Activated CD4-positive, alpha-beta T cell treated with anti-CD3 and anti-CD28 coated beads, Interleukin-2, amount 50 U/mL, for 4 hours (primary cell): ENCODE measurements around the gene CAPN14.

Experiments used
- DNase-seq, 2 experiments: peaks; one replicate each; pipeline ENCODE4 v3.0.0-alpha.2; 2020

Gene CAPN14

GRCh38 chr2:31217465-31218200, at the start of gene CAPN14:
Gene CAPN14, minus strand, starts transcription at chr2:31217515. Its CDS starts 12,068 bp downstream, at chr2:31205447.
- no peak for DNase-seq

DNA sequence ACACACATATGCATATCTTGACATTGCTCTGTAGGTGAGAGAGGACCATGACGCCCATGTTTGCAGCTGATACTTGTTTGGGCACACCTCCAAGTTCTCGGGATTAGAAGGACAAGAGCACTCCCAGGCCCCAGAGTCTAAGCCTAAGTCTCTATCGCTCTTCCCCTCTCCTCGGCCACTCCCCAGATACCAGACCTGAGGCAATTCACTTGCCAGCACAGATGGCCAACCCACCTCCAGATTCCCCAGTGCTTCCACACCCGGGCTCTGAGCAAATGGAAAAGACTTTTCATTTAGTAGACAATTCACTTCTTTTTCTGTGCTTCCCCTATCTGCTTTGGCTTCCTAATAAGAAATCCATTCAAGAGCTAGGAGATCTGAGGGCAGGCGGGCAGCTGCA, 49.5 kb upstream of the CAPN14 start:
- no peak for DNase-seq

- DNase-seq, result no peak
Observed at GRCh38 chr2:31265234-31265633, 47.9 kb upstream of the CAPN14 start.

GRCh38 chr2:31263636-31264190, 46.4 kb upstream of the CAPN14 start:
- no peak for DNase-seq

- no peak for DNase-seq
Observed at GRCh38 chr2:31260870-31261269, 43.6 kb upstream of the CAPN14 start.

GRCh38 chr2:31259075-31259474, 41.8 kb upstream of the CAPN14 start:
- DNase-seq, result no peak

- no peak for DNase-seq
Observed at GRCh38 chr2:31258351-31258750, 41.0 kb upstream of the CAPN14 start.

DNA sequence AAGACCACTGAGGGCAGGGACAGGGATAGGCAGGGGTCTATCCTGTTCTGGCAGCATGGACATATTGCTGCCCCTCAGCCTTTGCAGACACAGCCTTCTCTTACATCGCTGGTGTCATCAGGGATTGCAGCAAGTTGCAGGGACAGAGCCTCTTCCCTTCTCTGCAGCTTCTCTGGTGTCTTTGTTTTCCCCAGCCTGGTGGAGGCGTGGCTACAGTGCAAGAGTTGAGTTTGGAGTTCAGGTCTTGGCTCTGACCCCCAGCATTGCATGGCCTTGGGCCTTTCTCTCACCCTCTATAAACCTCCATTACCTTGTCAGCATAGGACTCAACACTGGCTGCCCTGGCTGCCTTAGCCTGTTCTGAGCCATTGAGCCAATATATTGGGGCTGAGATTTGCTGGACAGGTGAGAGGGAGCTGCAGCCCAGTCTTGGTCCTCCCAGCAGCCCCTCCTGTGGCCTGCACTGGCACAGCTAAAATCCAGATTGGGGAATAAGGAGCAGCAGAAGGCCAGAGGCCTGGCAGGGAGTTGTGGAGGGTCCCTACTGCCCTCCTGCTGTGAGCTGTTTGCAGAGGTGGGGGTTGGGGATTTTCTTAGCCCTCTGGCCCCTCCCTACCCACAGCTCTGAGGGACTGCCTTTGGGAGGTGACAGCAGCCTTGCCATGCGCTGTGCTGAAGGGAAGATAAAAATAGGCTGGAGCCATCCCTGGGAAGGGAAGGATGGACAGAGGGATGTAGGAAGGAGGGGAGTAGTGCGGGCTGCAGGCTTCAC, 39.5 kb upstream of the CAPN14 start:
- DNase-seq, result no peak

GRCh38 chr2:31255911-31256571, 38.7 kb upstream of the CAPN14 start:
- no peak for DNase-seq

DNA sequence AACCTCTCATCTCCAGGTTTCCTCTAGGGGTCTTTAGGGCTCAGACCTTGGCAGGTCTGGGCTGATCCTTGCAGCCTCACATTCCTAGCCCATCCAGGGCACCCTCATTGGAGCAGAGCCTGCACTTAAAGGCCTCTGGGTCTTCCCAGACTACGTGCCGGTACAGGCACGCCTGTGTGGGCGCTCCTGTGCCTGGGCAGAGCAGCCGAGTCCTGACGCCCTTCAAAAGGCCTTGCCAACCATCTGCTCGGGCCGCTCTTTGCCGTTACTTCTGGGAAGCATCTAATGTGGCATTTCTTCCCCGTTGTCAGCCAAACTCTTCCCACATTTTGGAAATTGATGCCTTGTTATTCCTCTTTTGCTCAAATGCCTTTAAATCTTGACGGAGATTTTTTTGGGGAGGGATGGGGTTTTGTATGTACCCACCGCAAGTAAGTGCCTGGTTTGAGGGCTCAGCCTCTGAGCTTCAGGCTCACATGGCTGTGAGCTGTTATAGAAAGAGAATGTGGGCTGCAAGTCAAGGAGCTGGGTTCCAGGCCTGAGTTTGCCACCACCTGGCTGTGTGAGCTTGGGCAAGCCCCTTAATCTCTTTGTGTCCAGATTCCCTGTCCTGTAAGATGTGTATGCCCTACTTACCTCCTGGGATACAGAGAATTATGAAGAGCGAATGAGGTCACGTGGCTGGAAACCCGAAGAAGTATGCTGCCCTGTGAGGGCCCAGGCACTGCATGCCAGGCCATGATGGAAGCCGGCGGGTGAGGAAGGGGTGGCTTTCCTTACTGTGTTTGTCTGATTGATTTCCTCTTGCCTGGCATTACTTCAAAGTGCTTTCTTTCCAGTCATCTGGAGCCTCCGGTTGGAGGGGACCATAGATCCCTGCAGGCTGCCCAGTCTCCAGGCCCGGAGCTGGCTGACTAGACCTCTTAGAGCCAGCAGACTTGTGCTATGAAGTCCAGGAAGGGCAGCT, 37.2 kb upstream of the CAPN14 start:
- no peak for DNase-seq

GRCh38 chr2:31253356-31254131, 36.2 kb upstream of the CAPN14 start:
- no peak for DNase-seq

DNA sequence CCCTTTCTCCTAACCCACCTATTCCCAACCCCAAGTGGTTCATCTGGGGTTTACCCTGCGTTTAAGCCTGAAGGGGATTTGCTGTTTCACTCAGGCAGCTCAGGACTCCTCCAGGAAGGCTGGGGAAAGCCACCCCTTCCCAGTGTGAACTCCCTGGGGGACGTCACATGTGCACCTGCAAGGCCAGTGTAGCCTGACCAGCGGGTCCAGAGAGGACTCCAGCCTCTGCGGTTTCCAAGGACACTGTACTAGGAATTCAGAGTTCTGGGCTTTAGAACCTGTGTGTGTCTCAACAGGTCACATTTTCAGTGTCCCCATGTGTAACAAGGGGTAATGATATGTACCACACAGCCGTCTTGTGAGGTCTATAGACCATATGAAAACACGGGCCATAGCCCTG, 34.5 kb upstream of the CAPN14 start:
- no peak for DNase-seq

DNA sequence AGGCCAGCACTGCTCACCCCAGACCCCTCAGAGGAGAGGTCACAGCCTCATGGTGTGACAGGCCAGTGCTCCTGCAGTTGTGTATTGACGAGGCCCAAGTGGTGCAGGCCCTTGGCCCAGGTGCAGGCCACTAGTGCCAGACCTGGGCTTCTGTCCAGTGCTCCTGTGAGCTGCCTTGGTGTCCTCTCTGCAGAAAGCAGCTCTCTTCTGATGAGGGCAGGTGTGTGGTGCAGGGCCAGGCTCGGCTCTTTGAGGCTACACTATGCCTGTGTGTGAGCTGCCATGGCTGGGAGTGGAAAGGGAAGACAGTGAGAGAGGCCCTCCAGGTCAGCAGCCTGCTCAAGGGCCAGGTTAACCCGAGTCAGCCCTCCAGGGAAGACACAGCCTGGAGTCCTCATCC, 33.7 kb upstream of the CAPN14 start:
- DNase-seq, result no peak

DNA sequence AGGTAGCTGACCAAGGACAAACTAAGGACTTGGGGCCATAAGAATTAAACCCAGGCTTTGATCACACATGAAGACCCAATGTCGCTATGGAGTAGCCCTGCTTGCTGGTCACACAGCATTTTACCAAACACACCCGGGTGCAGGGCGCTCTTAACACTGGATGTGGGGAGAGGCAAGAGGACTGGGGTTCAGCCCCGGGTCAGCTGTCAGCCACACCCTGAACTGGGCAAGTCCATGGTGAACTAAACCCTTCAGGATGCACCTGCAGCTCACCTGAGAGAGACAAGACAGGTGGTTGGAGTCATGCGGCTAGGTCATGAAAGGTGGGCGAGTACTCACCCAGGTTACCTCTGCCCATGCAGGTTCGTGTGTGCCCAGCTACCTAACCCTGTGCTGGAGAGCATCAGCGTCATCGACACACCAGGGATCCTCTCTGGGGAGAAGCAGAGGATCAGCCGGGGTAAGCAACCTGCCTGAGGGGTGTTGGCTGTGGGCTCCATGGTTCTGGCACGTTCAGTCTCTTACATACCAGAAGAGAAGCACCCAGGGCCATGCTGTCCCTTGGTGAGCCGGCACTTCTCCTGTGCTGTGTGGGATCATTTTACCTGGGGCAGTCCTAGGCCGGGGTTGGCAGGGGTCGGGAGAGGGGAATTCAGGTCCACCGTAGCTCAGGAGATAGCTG, 31.8 kb upstream of the CAPN14 start:
- no peak for DNase-seq

DNA sequence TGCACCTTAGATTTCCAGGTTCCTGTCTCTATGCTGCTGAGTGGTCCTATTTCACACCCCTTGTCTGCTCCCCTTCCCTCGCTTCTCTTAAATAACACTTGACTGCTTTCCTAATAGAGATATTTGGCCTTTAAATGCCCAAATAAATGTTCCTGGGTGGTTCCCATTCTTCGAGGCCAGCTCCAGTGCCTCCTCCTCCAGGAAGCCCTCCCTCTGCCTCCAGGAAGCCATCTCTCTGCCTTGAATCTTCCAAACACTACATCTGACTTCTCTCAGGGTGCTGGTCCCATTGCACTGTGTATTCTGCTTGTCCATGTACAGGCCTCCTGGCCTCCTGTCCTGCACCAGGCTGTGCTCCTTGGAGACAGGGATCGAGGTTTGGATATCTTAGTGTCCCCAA, 30.8 kb upstream of the CAPN14 start:
- DNase-seq, result no peak

DNA sequence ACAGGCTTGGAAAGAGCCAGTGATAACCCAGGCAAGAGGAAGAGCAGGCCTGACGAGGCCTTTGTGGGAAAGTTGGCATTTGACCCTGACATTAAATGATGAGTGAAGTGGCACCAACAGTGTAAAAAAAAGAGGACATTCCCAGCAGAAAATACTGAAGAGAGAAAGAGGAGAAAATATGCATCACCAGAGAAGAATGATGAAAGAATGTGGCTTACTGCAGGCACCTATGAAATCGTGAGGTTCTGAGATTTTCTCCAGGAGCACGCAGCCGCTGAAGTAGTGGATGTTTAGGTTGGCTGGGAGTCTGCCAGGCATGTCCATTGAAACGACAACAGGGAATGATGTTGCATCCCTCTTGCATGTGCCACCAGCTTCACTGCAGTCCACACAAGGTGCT, 30.4 kb upstream of the CAPN14 start:
- DNase-seq, result no peak

DNA sequence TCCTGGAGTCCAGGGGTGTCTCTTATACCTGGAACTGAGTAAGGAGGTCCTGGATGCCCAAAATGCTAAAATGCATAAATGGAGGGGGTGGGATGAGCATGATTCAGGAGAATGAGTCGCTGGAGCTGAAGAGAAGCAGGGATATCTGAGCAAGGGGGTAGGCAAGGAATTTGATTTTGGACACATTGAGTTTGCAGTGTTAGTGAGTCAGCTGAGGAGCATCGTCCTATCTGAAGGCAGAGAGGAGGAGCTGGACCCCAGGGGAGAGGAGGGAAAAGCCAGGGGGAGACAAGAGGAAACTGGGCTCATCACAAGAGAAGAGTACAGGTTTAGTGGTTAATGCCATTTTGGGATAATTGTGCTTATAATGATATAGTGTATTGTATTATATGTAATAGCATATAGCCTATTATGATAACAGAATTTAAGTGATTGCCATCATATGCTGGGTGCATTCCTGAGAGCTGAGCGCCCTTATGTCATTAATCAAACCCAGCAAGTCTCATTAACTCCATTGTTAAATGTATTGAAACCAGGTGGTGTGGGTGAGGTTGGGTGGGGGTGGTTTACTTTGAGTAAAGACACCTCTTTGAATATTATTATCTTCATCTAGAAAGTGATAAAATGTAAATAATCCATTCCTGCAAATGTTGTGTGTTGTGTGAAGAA, 29.0 kb upstream of the CAPN14 start:
- no peak for DNase-seq

DNA sequence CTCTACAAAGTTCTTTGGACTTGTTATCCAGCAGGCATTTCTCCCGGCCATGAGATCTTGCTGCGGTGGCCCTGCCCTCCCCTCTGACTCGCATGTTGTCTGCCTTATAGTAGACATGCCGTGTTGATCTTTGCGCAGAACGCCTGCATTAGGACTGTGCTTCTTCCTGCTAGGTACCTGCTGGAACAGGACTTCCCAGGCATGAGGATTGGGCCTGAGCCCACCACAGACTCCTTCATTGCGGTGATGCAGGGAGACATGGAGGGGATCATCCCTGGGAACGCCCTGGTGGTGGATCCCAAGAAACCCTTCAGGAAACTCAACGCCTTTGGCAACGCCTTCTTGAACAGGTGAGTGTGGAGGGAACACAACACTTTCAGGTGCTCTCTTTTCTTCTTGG, 26.8 kb upstream of the CAPN14 start:
- DNase-seq, result no peak

- DNase-seq, result no peak
Observed at GRCh38 chr2:31243053-31243452, 25.7 kb upstream of the CAPN14 start.

DNA sequence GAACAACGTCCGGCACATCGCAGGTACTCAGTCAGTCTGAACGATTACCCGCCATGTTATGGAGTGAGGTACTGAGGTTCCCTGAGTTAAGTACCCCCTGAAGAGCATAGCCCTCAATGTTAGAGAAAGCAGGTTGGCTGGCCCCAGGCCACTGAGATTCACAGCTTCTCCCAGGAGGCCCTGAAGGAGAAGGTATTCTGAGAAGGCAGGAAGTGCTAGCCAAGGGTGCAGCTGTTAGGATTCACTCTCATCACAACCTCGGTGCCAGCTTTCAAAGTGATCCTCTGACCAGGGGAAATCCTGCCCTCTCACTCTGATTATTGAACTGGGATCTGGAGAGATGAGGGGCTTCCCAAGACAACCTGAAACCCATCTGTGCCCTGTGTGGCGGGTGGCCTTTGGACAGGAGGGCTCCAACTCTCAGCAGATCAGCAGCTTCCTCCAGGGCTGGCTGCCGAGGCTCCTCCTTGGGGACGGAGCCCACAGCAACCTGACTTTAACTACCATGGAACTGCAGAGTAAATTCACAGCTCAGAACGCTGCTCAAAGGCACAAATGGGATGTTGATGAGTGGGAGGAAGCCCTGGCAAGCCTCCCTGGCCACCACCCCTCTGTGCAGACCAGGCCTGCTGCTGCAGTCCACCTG, 24.4 kb upstream of the CAPN14 start:
- no peak for DNase-seq
